GM12875 (cell line): ENCODE measurements around the gene ASCC2.

Experiments
- H3K4me3 ChIP-seq: one replicate; pipeline ENCODE4 v1.5.1; 2011; ENCODE audit warnings: low read depth, low read length, control low read depth
- CTCF ChIP-seq: IDR thresholded peaks from 2 replicates; pipeline ENCODE4 v1.5.1; 2011; ENCODE audit warnings: low read depth, mild to moderate bottlenecking, control low read depth, inconsistent platforms, low read length, moderate library complexity, borderline replicate concordance; ENCODE audit not compliant: insufficient read depth

Gene ASCC2

GRCh38 chr22:29837741-29838598 is at the start of gene ASCC2:
Gene ASCC2, minus strand, starts transcription at chr22:29838274. Its CDS starts 5,949 bp downstream, at chr22:29832325.
- no peak for TF ChIP-seq CTCF
- H3K4me3 ChIP-seq = peak within 1 kb of the TSS; percentile 88

- TF ChIP-seq CTCF = no peak
- H3K4me3 ChIP-seq = no peak overlapping the region
Measured at GRCh38 chr22:29887358-29887757, 49.3 kb upstream of the ASCC2 start.

GRCh38 chr22:29886596-29886995 is 48.5 kb upstream of the ASCC2 start:
- no peak overlapping the region for H3K4me3 ChIP-seq
- no peak for TF ChIP-seq CTCF

GRCh38 chr22:29885610-29886009 is 47.5 kb upstream of the ASCC2 start:
- TF ChIP-seq CTCF = no peak
- H3K4me3 ChIP-seq = no peak overlapping the region

- no peak for TF ChIP-seq CTCF
- H3K4me3 ChIP-seq = peak overlapping the region; percentile 96
Measured at GRCh38 chr22:29883775-29884097, 45.7 kb upstream of the ASCC2 start.

- H3K4me3 ChIP-seq = peak within 1 kb of the TSS; percentile 96
- TF ChIP-seq CTCF = peak; percentile 32; the same call in 1 of the 2 replicates
Measured at GRCh38 chr22:29883045-29883774, 45.1 kb upstream of the ASCC2 start, which contains the start of gene MTMR3. Gene MTMR3, plus strand, starts transcription at chr22:29883174. Its CDS starts 87,886 bp downstream, at chr22:29971060.

GRCh38 chr22:29882716-29883044 is 44.6 kb upstream of the ASCC2 start:
- no peak for TF ChIP-seq CTCF
- peak overlapping the region; percentile 96 for H3K4me3 ChIP-seq
